ENCODE results near the gene ADCY7. TPM values are rescaled to one million over a fixed set of nuclear protein-coding genes. Genes with fewer than 3 reads are reported as not detected.

ADCY7 gene
- total and polyA plus RNA-seq, 9 of the 15 experiments (the other 6 are each of a cell fraction or from before 2014, with no cell fraction given): 2.3 to 108 (median 28.6) TPM

- 0 out of 2 replicates have a peak, but pooled peaks have one; percentile 24 for TF ChIP-seq ZBTB7A (IDR thresholded peaks at IDR 0.05; ENCODE audit: borderline replicate concordance, control insufficient read depth, low read depth, low read length)
- peak; percentile 14; the same call in 1 of the 2 replicates for TF ChIP-seq CXXC5 (CRISPR knock-in tag; IDR thresholded peaks at IDR 0.05)
- TF ChIP-seq FOXJ2 (tag; IDR thresholded peaks at IDR 0.05): peak; percentile 83
- peak; percentile 93 to 94 for TF ChIP-seq NRF1 (conservative IDR thresholded peaks at IDR 0.05 in 1 of 2, IDR thresholded peaks at IDR 0.05 in 1 of 2)
- peak; percentile 36 for TF ChIP-seq ASH1L (IDR thresholded peaks at IDR 0.05; ENCODE audit: borderline replicate concordance, low read depth, partially characterized antibody)
- peak in 1 of 2 experiments; percentile 29; a peak in 1 of 4 replicates for TF ChIP-seq FOXK2 (conservative IDR thresholded peaks at IDR 0.05 in 1 of 2, IDR thresholded peaks at IDR 0.05 in 1 of 2; ENCODE audit: low read depth in 2 of 2)
- TF ChIP-seq ZNF263 (CRISPR knock-in tag; IDR thresholded peaks at IDR 0.05; ENCODE audit: borderline replicate concordance): no peak
- peak; percentile 37; the same call in 1 of the 2 replicates for TF ChIP-seq ZNF175 (CRISPR knock-in tag; IDR thresholded peaks at IDR 0.05; ENCODE audit: low read depth)
- no peak for TF ChIP-seq MEF2D (tag; conservative IDR thresholded peaks at IDR 0.05; ENCODE audit: low read depth)
- TF ChIP-seq HDGF (IDR thresholded peaks at IDR 0.05): no peak
- no peak for TF ChIP-seq KLF10 (CRISPR knock-in tag; IDR thresholded peaks at IDR 0.05)
- TF ChIP-seq MXI1 (IDR thresholded peaks at IDR 0.05; ENCODE audit: low read depth, low read length): no peak
- TF ChIP-seq ATF1 (CRISPR knock-in tag; IDR thresholded peaks at IDR 0.05): no peak
- no peak; the same call in 1 of the 2 replicates for TF ChIP-seq ATF1 (tag; IDR thresholded peaks at IDR 0.05)
- TF ChIP-seq, protein P1, sequence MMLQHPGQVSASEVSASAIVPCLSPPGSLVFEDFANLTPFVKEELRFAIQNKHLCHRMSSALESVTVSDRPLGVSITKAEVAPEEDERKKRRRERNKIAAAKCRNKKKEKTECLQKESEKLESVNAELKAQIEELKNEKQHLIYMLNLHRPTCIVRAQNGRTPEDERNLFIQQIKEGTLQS (IDR thresholded peaks at IDR 0.05): peak; percentile 51
- TF ChIP-seq, protein P1 (CRISPR knock-in tag; conservative IDR thresholded peaks at IDR 0.05): no peak
- no peak for TF ChIP-seq BRCA1 (IDR thresholded peaks at IDR 0.05)
- TF ChIP-seq BRCA1 (CRISPR knock-in tag; IDR thresholded peaks at IDR 0.05): no peak
- TF ChIP-seq RCOR1 (IDR thresholded peaks at IDR 0.05; ENCODE audit: borderline replicate concordance in 1 of 2, low read depth in 2 of 2, low read length in 2 of 2): no peak
- 0 out of 2 replicates have a peak, but pooled peaks have one; percentile 12 for TF ChIP-seq SMARCA4 (IDR thresholded peaks at IDR 0.05)
- TF ChIP-seq FOXA3 (CRISPR knock-in tag; conservative IDR thresholded peaks at IDR 0.05 in 1 of 2, IDR thresholded peaks at IDR 0.05 in 1 of 2): no peak
- TF ChIP-seq SMARCA5 (IDR thresholded peaks at IDR 0.05): peak; percentile 55; the same call in 1 of the 2 replicates
- no peak for TF ChIP-seq VEZF1 (CRISPR knock-in tag; IDR thresholded peaks at IDR 0.05)
- no peak for TF ChIP-seq ELF1 (tag; IDR thresholded peaks at IDR 0.05)
- TF ChIP-seq, protein P2, sequence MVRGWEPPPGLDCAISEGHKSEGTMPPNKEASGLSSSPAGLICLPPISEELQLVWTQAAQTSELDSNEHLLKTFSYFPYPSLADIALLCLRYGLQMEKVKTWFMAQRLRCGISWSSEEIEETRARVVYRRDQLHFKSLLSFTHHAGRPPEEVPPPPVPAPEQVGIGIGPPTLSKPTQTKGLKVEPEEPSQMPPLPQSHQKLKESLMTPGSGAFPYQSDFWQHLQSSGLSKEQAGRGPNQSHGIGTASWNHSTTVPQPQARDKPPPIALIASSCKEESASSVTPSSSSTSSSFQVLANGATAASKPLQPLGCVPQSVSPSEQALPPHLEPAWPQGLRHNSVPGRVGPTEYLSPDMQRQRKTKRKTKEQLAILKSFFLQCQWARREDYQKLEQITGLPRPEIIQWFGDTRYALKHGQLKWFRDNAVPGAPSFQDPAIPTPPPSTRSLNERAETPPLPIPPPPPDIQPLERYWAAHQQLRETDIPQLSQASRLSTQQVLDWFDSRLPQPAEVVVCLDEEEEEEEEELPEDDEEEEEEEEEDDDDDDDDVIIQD (CRISPR knock-in tag; IDR thresholded peaks at IDR 0.05): no peak
- peak; percentile 82 for TF ChIP-seq JUND (IDR thresholded peaks at IDR 0.05; ENCODE audit: borderline replicate concordance, low read depth, low read length)
- peak; percentile 81; the same call in 2 of the 3 replicates for TF ChIP-seq JUND (tag; IDR thresholded peaks at IDR 0.05; ENCODE audit: borderline replicate concordance, low read depth, low read length)
These were observed 37.1 kb upstream of the ADCY7 start (continued) for GRCh38 chr16:50229149-50229726.
